NCI-H187 treated with DMSO at 0.1 percent for 48 hours (cell line): Measurements from ENCODE around the gene NRARP.

Source experiments
- DNase-seq: peaks from one replicate; lab custom pipeline; 2025; lab: John Stamatoyannopoulos, UW

Gene NRARP

GRCh38 chr9:137297966-137298365 lies 4.1 kb downstream of the NRARP start:
- no peak for DNase-seq

DNA sequence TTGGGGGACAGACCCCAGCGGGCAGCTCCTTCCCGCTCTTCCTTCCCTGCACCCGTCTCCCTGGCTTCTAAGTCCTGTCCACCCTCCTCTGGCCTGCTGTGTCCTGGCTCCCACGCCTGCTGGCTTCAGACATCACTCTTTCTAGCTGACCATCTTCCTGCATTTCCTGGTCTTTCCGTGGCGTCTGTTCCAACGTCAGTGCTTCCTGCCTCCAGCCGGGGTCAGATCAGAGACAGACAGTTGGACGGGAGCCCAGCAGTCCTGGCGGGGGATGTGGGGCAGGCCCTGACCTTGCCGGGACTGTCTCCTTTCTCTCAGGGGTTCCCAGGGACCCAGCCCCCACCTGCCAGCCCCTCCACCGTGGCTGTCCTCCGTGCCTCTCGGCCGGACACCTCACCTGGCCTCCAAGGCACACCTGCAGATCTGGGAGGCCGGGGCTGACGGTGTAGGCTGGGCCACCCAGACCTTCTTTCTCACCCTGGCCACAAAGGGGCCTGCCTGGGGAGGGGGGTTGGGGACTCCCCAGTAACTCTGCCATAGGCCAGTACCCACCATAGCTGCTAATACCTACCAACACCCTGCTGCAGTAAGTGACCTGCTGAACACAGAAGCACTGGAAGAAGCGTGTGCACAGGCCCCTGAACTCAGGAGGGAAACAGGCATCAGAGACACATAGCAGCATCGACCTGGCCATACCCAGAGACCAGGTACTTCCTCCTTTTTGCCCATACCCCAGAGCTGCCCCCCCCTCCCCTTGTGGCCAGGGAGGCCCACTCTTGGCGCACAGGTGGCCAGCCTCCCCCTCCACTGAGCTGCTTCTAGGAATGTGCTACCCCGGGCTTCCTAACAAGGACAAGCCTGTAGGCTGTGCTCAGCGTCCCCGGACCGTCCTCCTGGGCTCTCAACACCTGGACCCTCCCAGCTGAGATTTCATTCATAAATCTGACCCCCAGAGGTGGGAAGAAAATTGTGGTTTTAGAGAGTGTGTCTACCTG lies 5.1 kb downstream of the NRARP start:
- DNase-seq: no peak

DNA sequence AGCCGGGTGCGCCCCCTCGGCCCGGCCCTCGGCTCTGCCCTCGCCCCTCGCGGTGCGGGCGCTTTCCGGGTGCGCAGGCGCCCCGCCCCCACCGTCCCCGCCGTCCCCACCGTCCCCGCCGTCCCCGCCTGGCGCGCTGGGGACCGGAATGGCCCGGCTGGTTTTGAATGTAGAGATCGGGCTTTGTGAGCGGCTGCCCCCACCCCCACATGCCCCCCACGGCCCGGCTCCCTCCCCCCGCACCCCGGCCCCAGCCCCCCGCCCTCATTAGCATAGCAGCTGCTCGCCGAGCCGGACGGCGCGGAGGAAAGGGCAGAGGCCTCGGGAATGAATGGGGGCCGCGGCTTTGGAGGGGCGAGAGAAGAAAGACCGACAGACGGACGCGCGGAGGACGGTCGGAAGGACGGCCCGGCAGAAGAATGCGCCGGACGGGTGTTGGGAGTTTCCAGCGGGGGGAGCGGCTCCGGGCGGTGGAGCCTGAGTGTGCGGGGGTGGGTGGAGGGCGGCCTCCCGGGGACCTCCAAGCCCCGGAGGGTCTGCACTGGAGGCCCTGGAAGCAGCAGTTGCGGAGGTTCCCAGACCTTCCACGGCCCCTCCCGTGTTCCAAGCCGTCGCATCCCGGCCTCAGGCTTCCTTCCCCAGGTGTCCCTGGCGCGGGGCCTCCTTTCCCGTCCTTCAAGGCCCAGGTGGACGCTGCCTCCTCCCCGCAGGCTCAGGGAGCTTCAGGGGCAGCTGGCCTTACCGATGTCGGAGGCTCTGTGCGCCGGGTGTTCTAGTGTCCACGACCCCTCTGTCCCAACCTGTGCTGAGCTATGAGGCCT lies 6.0 kb downstream of the NRARP start:
- DNase-seq: no peak

- no peak for DNase-seq
Measured at GRCh38 chr9:137295238-137295811, 6.7 kb downstream of the NRARP start.

DNA sequence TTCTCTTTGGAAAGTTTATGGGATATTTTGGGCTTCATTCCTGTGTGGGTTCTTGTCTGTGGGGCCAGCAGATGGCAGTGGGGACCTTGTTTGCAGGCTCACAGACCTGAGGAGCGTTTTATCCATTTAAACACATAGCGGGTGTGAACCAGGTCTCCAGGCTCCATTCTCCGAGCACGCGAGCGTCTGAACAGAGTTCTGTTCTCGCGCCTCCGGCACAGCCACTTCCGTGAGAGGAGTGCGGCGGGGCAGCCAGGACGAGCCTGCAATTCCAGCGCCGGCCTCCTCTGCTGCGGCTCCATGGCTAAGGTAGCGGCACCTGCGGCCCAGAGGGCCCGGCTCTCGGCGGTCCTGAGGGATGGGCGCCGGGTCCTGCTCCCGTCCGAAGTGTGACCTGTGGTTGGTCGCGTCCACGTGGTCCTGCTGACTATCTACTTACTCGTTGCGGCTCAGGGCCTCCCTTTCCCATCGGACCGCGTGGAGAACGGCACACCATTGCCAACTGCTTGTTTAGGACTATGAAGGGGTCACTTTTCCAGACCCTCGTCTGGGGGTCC lies 7.3 kb downstream of the NRARP start:
- DNase-seq: no peak

- no peak for DNase-seq
Measured at GRCh38 chr9:137294091-137294680, 7.9 kb downstream of the NRARP start.

- no peak for DNase-seq
Measured at GRCh38 chr9:137293482-137294090, 8.5 kb downstream of the NRARP start.

DNA sequence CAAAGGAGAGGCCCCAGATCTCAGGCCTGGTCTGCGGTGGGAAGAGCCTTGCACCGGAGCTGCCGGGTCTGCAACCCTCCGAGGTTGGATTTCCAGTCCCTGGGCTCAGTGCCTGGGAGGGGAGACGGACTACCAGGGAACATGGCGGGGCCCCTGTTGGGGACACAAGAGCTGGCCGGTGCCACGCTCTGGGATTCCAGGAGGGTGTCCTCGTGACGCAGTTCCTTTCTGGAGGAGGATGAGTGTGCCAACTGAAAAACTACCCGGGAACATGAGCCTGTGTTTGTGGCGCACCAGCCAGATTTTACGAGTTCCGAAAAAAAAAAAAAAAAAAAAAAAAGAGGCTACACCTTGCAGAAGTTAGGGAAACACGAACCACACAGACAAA lies 9.0 kb downstream of the NRARP start:
- no peak for DNase-seq

GRCh38 chr9:137286975-137287383 lies 15.1 kb downstream of the NRARP start:
- DNase-seq: no peak

GRCh38 chr9:137281345-137282116 lies 20.5 kb downstream of the NRARP start:
- no peak for DNase-seq

DNA sequence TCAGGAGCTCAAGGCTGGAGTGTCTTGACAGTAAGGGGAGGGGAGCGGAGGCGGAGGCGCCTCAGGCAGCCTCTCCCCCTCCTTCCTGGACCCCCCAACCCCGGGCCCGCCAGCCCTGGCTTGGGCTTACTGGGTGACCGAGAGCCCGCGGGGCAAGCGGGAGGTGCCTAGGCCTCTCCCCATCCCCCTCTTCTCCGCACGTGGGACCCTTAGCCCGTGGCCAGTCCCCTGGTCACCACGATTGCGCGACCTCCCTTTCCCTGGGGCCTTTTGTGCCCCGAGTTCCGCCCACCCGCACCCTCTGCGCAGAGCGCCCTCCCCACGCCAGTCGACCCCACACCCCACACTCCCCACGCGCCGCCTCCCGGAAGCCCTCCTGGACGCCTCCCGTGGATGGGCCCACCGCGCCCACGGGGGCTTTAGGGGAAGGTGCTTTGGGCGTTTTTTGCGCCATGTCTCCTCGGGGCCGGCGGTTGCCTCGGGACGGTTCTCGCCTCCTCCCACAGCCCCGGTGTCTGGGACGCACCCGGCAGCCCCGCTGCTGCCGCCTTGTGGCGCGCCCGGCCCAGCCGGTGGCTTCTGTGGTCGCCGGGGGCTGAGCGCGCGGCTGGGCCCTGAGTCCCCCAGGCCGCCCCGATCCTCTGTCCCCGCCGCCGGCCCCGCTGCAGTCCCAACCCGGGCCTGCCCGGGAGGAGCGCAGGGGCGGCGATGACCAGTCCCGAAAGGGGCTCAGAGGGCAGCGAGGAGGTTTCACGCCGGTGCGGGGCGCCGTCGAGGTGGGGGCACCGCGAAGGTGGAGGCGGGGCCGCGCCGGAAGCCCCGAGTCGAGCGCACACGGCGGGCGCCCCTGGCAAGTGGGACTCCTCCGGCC lies 21.4 kb downstream of the NRARP start:
- no peak for DNase-seq

- no peak for DNase-seq
Measured at GRCh38 chr9:137279741-137280473, 22.2 kb downstream of the NRARP start.

- DNase-seq: no peak
Measured at GRCh38 chr9:137278721-137279711, 23.1 kb downstream of the NRARP start.

DNA sequence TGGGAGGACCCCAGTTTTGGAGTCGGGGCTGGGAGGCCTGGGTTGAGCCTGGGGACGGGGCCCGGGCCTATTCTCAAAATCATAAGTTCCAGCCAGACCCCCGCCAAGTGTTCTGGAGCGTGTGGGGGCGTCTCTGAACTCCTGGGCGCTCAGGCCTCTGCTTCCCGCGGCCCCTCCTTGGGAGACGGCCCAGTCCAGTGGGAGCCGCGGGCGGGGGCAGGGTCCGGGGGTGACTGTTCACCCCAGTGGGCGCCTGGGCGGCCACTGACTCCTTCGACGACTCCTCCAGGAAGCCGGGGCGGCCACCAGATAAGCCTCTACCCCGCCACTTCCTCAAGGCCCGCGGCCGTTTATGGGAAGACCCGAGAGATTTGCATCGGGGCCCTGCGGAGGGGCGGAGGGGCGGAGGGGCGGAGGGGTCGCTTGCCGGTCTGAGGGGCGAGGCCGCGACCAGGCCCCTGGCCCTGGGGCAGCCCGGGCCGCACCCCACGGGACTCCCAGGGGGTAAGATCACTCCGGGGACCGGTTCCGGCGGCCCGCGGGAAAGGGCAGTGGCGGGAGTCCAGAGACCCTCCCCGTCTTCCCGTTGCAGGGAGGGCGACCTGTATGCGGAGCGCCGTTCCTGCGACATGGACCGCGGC lies 23.9 kb downstream of the NRARP start:
- no peak for DNase-seq

DNA sequence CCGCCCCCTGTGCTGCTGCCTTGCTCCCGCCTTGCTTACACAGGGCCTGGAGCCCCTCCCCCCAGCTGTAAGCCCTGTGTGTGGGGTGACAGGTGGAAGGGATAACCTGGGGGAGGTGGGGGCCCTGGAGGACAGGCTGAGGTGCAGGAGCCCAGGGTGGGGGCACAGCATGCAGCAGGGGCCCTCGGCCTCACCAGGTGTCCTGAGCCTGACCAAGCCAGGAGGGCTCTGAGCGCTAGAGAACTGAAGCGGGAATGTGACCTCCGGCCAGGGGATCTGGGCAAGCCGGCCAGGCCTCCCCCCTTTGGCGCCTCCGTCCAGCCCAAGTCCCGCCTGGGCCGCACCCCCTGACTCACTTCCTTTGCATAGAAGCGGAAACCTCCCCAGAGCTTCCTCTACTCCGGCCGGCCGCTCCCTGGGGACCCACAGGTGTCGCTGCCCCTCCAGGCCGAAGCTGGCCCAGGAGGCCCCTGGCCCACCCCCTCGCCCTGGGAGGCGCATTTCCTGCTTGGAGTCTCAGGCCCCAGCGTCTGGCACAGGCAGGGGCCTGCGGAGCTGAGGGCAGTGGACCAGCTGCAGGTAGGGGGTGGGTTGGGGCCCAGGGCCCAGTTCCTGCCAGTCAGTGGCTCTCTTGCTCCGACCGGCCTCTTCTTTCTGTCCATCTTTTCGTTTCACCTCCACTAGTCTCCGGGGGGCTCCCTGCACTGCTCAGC lies 24.6 kb downstream of the NRARP start, which contains the start of gene TOR4A:
Gene TOR4A, plus strand, starts transcription at position 398 of the 713 bp plus-strand sequence. CDS start 964 bp downstream, outside the sequence.
- DNase-seq: no peak
